Ovary (tissue), 3 donors: ENCODE data around the gene ANAPC5.

Experiments
- EP300 ChIP-seq: sonication (generic); formaldehyde crosslinking; IDR thresholded peaks from one replicate; pipeline ENCODE4 v1.6.1; 2017; ENCODE audit warnings: antibody characterized with exemption
- POLR2A ChIP-seq: fragments of 450-650 bp; IDR thresholded peaks from one replicate; pipeline ENCODE4 v1.6.1; 2017; ENCODE audit warnings: antibody characterized with exemption, mild to moderate bottlenecking, moderate library complexity
- TF ChIP-seq, protein P1 (sequence below), 3 donors: fragments of 450-650 bp in 2 of 3; fragments of 200-600 bp in 1 of 3; IDR thresholded peaks; one replicate each; pipeline versions ENCODE4 v1.5.1 to v1.8.0; 2016 to 2022; ENCODE audit warnings: antibody characterized with exemption in 3 of 3, mild to moderate bottlenecking in 1 of 3
- donor health status: DM: no; HTN: no; CAD: no.

DNA sequence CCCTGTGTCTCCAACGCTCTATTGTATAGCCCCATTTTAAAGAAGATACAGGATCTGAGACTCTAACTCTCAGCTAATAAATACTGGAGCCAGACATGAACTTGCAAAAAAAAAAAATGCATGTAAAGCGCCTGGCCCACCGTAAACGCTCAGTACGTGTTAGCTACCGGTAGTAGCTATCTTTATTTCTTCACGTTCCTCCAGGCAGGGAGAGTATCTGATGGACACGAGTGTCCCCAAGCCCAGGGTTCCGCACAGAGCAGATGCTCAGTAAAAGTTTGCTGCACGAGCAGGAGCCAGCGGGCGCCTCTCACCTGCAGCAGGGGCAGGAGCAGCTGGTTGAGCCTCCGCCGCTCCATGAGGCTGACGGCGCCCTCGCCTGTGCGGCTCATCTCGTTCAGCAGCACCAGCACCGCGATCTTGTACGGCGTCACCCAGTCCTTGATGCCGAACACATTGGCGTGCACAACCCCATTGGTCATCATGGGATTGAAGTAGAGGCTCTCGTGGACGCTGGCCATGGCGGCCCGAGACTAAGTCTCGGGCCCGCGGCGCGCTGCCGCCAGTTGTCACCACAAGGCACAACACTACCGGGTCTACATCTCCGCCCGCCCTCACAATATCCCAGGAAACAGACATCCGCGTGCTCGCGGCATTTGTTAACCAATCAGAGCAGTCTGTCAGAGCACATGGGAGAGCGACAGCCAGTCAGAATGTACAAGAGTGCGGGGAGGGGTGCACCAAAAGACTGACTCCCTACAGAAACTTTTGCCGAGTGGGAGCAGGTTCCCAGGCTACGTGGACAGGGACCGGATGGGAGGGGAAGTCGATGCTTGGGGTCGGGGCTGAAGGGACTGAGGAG lies at the start of gene ANAPC5:
- TF ChIP-seq, protein P1, sequence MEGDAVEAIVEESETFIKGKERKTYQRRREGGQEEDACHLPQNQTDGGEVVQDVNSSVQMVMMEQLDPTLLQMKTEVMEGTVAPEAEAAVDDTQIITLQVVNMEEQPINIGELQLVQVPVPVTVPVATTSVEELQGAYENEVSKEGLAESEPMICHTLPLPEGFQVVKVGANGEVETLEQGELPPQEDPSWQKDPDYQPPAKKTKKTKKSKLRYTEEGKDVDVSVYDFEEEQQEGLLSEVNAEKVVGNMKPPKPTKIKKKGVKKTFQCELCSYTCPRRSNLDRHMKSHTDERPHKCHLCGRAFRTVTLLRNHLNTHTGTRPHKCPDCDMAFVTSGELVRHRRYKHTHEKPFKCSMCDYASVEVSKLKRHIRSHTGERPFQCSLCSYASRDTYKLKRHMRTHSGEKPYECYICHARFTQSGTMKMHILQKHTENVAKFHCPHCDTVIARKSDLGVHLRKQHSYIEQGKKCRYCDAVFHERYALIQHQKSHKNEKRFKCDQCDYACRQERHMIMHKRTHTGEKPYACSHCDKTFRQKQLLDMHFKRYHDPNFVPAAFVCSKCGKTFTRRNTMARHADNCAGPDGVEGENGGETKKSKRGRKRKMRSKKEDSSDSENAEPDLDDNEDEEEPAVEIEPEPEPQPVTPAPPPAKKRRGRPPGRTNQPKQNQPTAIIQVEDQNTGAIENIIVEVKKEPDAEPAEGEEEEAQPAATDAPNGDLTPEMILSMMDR (IDR thresholded peaks at IDR 0.05), result peak in 2 of 3 donors; percentile 7 to 10
- TF ChIP-seq POLR2A (peak; percentile 19), EP300 (no peak)
